AG04449 (cell line): ENCODE measurements around the gene SIM1.

ENCODE experiments used
- CTCF ChIA-PET: fragments of 350-600 bp; formaldehyde crosslinking; extraction: SDS; loops from one replicate; lab custom pipeline; 2021; ENCODE audit warnings: antibody characterized with exemption; lab: Yijun Ruan, JAX
- POLR2A ChIA-PET: fragments of 400-600, 350-600 bp; formaldehyde crosslinking; extraction: SDS; loops from one replicate; lab custom pipeline; 2020; ENCODE audit warnings: antibody characterized with exemption, inconsistent platforms; lab: Yijun Ruan, JAX
- DNase-seq: peaks from one replicate; pipeline ENCODE4 v3.0.0-alpha.2; 2010; ENCODE audit warnings: low read depth, low spot score
- H3K4me3 ChIP-seq: 2 replicates; pipeline ENCODE4 v1.5.1; 2011; ENCODE audit warnings: low read depth, mild to moderate bottlenecking, control low read depth, low read length
- CTCF ChIP-seq: IDR thresholded peaks from one replicate; pipeline ENCODE4 v1.5.1; 2011; ENCODE audit warnings: mild to moderate bottlenecking, moderate library complexity, low read length, control low read depth, inconsistent platforms; ENCODE audit not compliant: insufficient read depth; ENCODE audit errors: missing control alignments

SIM1 gene

GRCh38 chr6:100455230-100456124 lies 9.2 kb downstream of the SIM1 start:
- no peak for TF ChIP-seq CTCF
- H3K4me3 ChIP-seq = no peak overlapping the region
- ChIA-PET CTCF (interaction anchor here (1.2 kb wide), 1 partner anchor 348 kb away, joined by 4 read pairs; no protein-coding TSS in a partner anchor), POLR2A (no interaction called here)
- no peak for DNase-seq

GRCh38 chr6:100454551-100455229 lies 10.0 kb downstream of the SIM1 start:
- POLR2A ChIA-PET = no interaction called here
- no peak for DNase-seq
- no peak overlapping the region for H3K4me3 ChIP-seq
- CTCF ChIA-PET = interaction anchor here (1.5 kb wide), 1 partner anchor 347 kb away, joined by 3 read pairs; no protein-coding TSS in a partner anchor
- TF ChIP-seq CTCF = no peak

GRCh38 chr6:100453701-100454521 lies 10.8 kb downstream of the SIM1 start:
- no peak overlapping the region for H3K4me3 ChIP-seq
- TF ChIP-seq CTCF = no peak
- ChIA-PET CTCF (interaction anchor here (1.5 to 1.9 kb wide), 3 partner anchors 9 to 346 kb away, joined by 3 to 7 read pairs (median 6); partner anchors contain the start of gene SIM1), POLR2A (no interaction called here)
- DNase-seq = no peak

- POLR2A ChIA-PET = no interaction called here
- no peak for TF ChIP-seq CTCF
- DNase-seq = no peak
- no peak overlapping the region for H3K4me3 ChIP-seq
- CTCF ChIA-PET = interaction anchor here (1.6 to 2.4 kb wide), 3 partner anchors 7 to 12 kb away, joined by 6 to 21 read pairs (median 7); partner anchors contain the start of gene SIM1
These were observed 11.7 kb downstream of the SIM1 start for GRCh38 chr6:100452998-100453397.

- no peak for DNase-seq
- no peak for TF ChIP-seq CTCF
- H3K4me3 ChIP-seq = no peak overlapping the region
- ChIA-PET POLR2A (no interaction called here), CTCF (interaction anchor here (1.1 to 2.4 kb wide), 4 partner anchors 9 to 335 kb away, joined by 3 to 21 read pairs (median 4); no protein-coding TSS in a partner anchor)
These were observed 13.1 kb downstream of the SIM1 start for GRCh38 chr6:100451577-100451976.
